Activated T-cell treated with anti-CD3 and anti-CD28 coated beads for 24 hours (primary cell): ENCODE results near the gene CHIA.

Experiments
- DNase-seq: peaks from one replicate; pipeline ENCODE4 v3.0.0-alpha.2; 2020; ENCODE audit warnings: low read depth

Gene CHIA

DNA sequence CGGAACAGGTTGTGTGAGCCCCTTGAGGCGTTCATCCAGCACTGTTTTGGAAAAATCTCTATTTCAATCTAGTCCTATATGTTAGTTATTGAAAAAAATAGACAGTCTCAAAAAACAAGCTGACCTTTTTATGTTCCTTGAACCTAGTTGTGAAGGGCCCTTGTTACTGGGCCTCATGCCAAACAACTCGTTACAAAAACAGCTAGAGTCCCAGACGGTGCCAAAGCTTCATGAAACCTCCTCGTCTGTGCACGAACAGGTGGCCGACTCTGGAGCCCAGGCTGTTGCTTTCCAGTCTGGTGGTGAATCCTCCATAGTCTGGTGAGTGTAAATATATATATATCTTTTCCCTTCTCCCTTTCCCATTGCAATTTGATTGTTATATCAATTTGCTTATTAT is at the start of gene CHIA:
Gene CHIA (plus strand): TSS at position 222 of the 400 bp plus-strand sequence. CDS start 19,617 bp downstream, outside the sequence.
- DNase-seq = no peak

DNA sequence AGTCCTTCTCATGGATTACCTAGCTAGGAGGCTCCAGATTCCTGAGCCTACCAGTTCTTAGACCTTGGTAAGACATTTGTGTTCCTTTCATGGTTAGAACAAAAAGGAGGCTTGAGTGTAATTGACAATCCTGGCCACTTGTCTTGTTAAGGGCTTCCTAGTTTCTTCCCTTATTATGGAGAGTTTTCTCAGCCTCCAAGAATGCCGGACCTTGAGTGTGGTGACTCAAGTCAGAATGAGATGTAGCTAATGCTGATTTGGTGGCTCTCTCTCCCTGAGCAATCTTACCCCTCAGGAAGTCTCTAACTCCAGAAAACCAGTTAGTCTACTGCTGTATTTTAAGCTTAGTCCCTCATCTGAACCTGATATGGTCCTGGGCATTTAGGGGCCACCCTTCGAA is 48.9 kb upstream of the CHIA start:
- DNase-seq = no peak

DNA sequence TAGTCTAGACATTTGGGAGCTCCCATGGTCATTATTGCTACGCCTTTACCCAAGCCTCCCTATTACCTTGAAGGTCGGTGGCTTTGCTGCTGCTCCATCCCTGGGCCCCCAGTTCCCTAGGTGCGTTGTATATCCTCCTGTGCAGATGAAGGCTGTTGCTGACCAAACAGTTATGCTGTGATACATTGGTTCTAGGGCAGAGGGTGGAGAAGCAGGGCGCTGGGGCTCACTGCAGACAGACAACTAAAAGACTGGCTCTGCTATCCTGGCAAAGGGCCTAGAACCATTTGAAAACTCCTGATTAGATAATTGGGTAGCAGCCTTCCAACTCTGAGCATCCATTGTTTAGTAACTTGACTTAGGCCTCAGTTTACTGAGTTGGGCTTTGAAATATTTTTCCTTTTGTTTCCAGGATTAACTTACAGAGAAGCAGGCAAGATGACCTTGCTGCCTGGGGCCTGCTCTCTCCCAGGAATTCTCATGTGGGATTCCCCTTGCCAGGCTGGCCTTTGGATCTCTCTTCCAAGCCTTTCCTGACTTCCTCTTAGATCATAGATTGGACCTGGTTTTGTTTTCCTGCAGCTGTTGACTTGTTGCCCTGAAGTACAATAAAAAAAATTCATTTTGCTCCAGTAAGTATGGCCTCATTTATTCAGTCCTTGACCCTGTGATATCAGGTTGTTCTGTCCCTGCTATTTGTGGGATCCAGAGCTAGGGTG is 47.7 kb upstream of the CHIA start:
- DNase-seq = no peak

DNA sequence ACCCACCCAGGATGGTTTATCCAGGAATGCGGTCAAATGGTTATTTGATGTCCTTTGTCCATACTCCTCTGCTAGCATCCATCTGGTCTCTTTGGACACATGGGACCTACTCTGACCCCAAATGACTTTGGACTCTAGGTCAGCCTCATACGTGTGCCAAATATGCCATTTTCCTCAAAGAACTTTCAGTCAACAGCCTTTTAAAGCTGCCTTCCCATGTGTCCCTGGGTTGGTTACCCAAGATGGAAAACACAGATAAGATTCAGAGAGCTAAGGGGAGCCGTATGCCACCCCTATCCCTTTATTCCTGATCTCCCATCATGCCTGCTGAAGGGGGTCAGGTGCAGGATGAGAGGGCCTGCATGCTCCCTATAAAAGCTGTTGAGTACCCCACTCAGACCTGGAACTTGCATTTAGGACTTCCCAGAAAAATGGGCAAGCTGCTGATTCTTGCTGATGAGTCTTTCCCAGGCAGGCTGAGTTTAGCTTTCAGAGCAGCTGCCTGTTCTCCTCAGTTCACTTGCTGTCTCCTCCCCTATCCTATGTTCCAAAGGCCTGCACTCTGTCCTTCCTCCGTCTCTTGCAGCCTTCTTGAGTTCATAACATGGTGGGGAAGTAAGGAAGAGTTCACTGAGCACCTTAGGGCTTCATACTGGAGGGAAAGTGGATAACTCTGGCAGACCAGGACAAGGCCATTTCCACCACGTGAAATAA is 43.4 kb upstream of the CHIA start:
- no peak for DNase-seq

DNA sequence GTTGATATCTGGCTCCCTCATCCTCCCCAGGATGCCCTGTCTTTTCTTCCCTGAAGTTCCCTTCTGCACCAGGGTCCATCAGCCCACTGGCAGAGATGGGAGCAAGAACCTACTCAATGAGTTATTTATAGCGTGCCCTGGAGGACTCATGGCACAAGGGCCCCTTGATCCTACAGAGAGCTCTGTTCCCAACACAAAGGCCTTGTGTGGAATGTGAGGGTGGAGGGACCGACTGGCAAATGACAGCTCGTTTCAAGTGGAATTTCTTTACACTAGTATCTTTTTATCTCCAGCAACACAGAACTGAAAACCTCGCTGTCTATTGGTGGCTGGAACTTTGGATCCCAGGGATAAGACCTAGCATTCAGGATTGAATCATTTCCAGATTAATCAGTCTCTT is 40.7 kb upstream of the CHIA start:
- no peak for DNase-seq

DNA sequence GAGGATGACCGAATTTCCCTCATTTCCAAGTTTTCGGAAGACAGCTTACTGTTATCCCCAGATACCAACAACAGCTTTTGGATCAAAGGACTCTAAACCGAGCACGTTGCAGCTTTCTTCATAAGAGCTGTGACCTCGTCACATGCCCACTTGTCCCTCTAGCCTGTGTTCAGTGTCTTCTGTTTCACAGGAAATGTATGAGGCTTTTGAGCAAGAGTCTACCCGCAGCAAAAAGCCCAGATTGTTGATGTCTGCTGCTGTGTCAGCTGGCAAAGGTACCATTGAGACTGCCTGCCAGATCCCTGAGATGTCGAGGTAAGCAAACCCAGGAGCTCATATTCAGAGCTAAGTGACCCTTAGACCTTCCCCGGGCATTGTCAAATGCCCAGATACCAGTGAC is 39.1 kb upstream of the CHIA start:
- DNase-seq = no peak

DNA sequence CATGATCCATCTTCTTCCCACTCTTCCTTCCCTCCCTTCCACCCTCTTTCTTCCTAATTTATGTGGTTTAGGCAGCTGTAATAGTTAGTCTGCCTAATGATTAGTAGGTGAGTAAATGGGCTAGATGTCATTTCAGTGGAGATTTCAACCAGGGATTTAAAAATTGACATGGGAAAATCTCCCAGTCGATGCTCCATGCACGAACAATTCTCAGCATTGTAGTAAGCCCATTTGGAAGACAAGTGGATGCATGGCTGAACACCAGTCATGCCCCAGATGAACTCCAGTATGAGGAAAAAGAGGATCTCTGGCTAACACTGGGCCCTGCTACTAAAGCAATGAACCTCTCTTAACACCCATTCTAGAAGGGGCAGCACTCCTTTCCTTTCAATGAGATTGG is 37.9 kb upstream of the CHIA start:
- no peak for DNase-seq

DNA sequence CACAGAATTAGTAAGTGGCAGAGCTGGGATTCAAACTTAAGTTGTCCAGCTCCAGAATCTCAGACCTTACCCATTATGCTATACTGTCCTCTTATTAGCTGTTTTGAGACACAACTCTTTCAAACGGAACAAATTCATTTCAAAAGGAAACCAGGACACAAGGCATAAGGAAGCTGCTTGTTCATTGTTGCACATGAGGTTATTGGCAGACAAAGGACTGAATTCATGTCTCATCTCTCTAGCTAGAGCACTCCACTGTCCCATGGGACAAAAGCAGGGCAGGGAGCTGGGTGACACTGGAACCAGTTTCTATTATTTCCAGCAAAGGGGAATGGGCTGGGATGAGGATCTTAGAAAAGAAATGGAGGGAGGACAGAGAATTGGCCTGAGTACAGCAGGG is 36.8 kb upstream of the CHIA start:
- no peak for DNase-seq

DNA sequence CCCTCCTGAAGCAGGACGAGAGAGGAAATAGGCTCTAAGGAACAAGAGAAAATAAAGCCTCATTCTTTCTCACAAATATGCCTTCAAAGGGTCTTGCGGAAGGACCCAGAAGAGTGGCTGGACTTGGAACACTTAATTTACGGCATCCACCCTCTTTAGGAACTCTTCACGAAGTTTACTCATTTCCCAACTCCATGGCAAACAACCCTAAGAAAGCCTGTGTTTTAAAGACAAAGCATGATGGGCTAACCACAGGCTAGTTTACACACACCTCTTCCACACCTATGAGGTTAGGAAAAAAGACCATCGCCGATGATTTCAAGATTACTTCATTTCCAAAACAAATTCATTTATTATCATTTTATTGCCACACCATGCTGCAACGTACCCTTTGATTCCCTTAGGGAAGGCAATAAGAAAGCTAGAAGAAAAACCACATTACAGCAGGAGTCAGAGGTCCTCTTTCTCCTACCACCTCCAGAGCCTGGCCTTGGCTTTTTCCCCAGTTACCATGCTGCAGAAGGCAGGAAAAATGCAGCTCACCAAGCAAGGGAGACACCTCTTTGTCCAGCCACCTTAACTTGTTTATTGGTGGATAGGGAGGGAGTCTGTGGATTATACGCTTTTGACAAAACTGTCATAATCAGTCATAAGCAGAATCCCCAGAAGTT is 33.5 kb upstream of the CHIA start:
- DNase-seq = no peak

DNA sequence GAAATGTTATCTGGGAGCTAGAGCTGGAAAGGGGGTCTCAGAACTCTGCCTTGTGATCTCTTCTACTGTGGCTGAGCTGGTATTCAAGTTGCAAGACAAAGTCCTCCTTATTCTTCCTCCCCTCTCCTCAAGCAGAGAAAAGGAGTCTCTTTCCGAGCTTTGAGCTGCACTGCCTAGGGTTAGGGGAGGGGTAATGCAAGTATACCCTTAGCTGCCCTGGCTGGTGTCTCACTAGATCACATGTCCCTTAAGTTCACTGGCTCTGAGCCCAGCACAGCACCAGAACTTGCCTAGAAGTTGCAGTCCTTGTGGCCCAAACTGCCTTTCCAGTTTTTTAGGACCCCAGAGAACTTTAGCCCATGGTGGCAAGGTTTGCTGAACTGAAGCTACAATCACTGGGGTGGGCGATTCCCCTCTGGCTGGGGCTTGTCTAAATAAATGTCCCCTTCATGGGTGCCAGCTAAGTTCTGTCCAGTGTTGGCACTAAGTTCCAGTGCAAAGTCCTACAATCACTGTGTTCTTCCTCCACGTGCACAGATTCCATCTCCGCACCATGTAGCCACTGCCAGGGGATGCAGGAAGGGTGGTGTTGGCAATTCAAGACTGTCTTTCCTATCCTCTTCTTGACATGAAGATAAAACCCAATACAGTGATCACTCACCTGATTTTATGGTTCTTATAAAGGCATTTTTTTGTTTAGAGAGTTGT is 22.7 kb upstream of the CHIA start:
- DNase-seq = no peak

DNA sequence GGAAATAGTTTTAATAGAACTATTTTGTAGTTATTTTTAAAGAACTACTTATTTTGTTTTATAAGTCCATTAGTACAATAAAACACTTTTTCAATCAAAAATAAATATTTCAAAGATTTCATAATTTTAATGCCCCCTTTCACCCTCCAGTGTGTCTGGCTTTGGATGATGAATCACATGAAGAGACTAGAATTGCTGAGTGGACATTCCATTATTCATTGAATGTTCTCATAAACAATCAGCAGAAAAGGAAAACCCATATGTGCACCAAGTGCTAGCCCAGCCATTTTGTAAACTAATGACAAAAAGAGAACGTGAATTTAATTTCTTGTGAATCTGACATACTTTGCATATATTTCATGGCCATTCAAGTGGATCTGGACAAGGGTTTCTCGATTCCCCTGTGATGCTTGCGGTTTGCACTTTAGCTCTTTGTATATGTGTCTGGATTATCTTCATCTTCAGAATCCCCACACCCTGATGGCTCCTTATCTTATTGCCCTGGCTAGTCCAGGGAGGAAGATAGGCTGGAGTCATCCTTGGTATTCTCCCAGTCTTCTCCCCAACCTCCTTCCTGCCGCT is 20.7 kb upstream of the CHIA start:
- no peak for DNase-seq

DNA sequence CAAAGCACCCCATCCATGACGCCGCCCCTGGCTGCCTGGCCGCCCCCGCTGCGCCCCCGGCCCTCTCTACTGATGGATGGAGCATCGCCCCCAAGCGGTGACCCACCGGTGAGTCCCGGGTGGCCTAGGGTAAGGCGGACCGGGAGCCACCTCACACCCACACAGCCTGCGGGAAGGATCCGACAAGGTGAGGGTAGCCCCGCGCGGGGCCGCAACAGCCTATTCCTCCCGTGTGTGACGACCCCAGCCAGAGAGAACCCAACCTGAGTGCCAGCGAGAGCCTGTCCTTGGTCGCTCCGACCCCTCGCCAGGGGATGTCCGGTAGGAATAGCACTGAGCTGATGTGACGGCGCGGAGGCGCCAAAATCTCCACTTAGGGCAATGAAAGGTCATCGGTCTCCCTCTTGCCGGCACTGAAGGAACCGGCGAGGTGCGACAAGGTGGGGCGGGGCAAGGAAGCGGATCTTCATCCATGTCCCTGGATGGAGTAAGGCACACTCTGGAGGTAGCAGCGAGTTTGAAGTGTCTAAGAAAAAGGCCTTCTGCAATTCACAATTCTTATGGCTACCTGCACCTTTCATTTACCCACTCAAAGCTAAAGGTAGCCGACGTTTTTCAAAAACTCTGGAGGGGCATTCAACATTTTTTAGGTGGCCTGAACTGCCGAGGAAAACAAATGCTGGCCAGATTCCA is 19.7 kb upstream of the CHIA start:
- no peak for DNase-seq

DNA sequence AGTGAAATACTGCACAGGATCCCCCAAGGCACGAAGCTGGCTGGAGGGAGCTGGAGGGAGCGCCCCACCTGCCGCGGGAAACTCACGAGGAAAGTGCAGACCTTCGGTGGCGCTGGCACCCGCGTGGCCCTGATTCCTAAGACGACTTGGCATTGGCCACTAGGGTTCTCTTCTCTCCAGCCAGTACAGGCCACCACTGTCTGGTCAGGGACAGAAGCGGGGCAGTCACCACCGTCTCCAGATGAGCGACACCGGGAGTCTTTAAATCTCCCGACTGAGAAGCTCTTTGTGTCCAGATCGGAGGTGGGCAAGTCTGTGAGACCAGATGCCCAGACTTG is 19.2 kb upstream of the CHIA start:
- no peak for DNase-seq

DNA sequence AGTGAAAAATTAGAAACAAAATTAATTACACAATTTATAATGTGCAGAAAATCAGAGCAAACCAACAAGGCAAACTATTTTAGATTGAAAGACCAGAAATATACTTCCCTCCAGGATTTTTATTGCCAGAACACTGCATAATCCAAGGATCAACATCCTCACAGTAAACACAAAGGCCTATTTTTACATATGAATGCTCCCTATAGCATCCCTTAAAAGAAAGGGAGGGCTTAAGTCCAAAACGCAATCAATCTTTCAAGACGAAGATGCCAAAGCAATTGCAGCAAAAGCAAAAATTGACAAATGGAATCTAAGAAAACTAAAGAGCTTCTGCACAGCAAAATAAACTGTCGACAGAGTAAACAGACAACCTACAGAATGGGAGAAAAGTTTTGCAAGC is 18.6 kb upstream of the CHIA start:
- no peak for DNase-seq

DNA sequence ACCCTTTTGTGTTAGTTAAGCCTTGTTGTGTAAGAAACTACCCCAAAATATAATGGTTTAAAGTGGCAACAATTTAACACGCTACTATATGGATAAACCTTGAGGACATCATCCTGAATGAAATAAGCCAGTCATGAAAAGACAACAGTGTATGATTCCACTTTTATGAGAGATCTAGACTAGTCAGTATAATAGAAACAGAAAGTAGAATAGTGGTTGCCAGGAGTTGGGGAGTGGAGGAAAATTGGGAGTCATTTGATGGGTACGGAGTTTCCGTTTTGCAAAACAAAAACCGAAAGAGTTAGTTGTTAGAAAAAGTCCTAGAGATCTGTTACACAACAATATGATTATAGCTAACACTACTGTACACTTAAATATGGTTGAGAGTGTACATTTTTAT is 16.0 kb upstream of the CHIA start:
- DNase-seq = no peak

DNA sequence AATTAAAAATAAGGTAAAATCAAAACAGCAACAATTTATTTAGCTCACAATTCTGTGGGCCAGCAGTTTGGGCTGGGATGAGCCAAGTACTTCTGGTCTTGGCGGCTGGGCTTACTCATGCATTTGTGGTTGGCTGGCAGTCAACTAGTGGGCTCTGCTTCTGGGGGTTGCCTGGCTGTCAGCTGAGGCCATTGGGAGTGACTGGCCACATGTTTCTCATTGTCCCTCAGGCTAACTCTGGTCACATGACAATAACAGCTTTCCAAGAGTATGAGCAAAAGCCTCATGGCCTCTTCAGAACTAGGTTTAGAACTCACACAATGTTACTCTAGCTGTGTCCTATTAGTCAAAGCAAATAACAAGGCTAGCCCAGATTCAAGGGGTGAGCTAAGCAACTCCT is 15.6 kb upstream of the CHIA start:
- no peak for DNase-seq

DNA sequence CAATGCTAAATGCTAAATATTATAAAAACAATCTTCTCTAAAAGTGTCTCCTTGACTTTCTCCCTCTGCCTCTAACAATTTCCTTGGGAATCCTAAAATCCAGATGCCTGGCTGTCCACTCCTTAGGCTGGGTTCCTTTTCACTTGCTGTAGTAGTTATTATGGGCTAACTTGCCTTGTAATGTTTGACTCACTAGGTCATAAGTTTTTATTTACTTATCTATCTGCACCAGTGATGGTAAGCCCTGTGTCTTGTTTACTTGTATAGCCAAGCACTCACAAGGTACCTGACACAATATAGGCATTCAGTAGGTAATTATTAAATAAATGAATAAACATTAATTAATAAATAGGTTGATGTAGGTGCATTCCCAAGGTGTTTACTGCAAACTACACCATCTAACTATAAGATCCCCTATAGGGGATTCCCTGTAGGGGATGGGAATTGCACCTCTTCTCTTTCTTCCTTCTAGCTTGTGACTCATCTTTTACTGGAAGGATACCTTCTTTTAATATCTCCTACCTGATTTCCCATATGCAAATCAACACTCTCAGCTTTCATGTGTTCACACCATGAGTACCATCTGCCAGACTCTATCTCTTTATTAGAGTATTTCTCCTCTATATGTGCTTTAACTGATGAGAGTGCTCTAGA is 14.7 kb upstream of the CHIA start:
- no peak for DNase-seq

DNA sequence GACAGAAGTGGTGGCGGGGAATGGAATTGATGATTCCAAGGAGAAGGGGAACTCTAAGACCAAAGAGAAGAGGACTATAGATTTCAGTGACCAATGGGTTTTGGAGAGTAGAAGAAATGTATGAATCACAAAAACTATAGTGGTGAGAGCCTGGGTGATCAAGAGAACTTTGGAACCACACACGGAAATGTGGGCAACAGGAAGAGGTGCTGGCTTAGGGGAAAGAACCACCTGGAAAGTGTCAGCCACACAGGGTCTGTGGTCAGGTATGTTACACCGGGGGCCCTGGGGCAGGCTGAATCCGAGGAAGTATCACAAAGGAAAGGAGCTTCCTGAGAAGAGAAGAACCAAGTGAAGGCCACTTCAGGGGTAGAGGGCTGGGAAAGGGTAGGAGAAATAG is 11.5 kb upstream of the CHIA start:
- DNase-seq = no peak

DNA sequence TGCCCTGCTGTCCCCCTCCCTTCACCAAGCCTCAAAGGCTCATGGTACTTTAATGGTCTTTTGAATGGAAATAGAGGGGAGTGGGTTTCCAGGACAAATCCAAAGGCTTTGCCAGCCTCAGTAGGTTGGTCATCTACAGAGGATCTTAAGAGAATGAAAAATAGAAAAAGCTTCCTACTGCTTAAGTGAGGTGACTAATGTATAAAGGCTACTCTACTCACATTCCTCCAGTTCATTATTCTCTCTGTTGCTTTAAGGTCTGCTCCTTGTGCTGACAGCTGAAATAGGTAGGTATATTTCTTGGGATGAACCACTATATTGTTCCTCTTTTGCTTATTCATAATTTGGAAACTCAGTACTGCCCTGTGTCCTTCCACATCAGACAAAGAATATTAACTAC is 10.4 kb upstream of the CHIA start:
- no peak for DNase-seq

DNA sequence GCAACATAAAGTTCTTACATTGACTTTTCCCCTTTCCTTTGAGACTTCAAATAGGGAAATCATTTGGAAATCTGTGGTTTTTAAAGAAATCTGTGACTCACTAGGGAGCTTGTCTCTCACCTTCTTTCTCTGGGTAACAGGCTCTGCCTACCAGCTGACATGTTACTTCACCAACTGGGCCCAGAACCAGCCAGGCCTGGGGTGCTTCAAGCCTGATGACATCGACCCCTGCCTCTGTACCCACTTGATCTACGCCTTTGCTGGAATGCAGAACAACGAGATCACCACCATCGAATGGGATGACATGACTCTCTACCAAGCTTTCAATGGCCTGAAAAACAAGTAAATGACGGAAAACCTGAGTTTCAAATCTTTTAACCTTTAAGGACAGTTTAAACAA is 9.2 kb upstream of the CHIA start:
- DNase-seq = no peak

DNA sequence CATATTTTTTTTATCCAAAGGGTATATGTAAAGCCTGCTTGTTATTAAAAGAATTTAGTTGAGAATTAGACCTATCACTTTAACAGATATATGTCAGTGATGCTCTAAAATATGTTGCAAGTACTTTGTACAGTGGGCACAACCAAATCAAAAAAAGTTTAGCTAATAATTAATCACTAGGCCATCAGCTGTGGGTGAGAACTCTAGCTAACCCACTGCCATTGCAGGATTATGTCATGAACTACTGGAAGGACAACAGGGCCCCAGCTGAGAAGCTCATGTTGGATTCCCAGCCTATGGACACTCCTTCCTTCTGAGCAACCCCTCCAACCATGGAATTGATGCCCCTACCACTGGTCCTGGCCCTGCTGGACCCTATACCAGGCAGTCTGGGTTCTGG is 6.8 kb upstream of the CHIA start:
- no peak for DNase-seq
